ENCODE measurements around the gene PROM1. TPM values are rescaled to one million over a fixed set of nuclear protein-coding genes. Genes with fewer than 3 reads are reported as not detected.

PROM1 gene
- total RNA-seq, 1 experiment from 2014 or later: 17.7 TPM

DNA sequence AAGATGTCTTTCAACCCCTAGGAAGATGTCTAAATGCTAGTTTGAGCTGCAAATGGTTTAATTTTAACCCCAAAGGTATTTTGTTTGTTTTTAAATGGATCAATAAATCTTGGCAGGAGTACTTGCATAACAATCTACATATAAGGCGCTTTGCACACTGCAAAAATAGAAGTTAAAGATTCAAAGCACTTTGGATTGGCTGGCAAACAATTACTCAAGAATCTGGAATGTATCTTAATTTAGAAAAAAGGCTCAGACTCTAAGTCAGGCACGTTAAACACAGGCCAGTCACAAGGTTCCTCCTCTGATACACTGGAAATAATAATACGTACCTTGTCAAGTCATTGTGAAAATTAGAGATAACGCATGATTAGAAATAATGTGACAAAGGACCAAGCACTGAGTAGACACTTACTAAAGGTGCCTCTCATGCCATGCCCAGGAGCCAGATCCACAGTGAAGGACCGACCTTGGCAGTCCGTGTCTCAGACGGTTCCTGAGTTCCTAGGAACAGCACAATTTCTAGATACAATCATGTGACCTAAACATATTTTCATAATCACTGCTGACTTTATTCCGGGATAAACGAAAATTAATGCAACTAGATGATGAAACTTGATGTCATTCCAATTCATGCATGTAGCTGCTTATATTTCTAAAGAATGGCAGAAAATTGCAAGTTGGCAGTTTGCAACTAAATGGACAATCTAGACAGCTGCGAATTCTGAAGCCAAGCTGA lies 49.6 kb downstream of the PROM1 start:
- Histone ChIP-seq H4K20me1 (ENCODE audit: insufficient read depth) (no peaks in the 10 kb centered on the region), H2AFZ (ENCODE audit: low read depth, low read length, poor library complexity, severe bottlenecking) (no peak overlapping the region), H3K36me3 (ENCODE audit: control insufficient read depth in 1 of 2, insufficient read depth in 2 of 2, low read length in 2 of 2) (no peaks in the 10 kb centered on the region), H3K27me3 (ENCODE audit: insufficient read depth, low read length) (no peaks in the 10 kb centered on the region), H3K9me2 (ENCODE audit: insufficient read depth) (no peaks in the 10 kb centered on the region), H3K27ac (ENCODE audit: low read depth, low read length) (no peak overlapping the region), H3K4me3 (replicated peaks in 1 of 2; ENCODE audit: low read depth in 1 of 2, low read length in 2 of 2) (no peak overlapping the region), H3K4me1 (ENCODE audit: control insufficient read depth in 1 of 2, insufficient read depth in 2 of 2, low read length in 2 of 2) (0 out of 4 replicates have a peak, but pooled peaks cover 0 to 2% of the 10 kb centered on the region in 2 experiments), H3K4me2 (ENCODE audit: low read length) (no peak overlapping the region), H3K9ac (ENCODE audit: low read length) (no peak overlapping the region), H3K9me3 (ENCODE audit: control insufficient read depth in 1 of 2, insufficient read depth in 1 of 2, low read depth in 1 of 2, low read length in 2 of 2) (no peaks in the 10 kb centered on the region), H3K79me2 (ENCODE audit: insufficient read depth, low read length) (no peaks in the 10 kb centered on the region)
- ATAC-seq: no peak
- intact Hi-C loops (cut with micrococcal nuclease): no loop called here
- BruUV-seq (replicated peaks): no TSS peak
- RAD21 ChIA-PET (ENCODE audit: low non-redundant PET in 1 of 2, low total read pairs in 2 of 2, uncharacterized antibody in 2 of 2, unreplicated experiment in 2 of 2): no interaction called here
- CTCF ChIA-PET: no interaction called here
- no peak for TF ChIP-seq ZNF274 (IDR thresholded peaks at IDR 0.05; ENCODE audit: low read depth, low read length)
- no peak for TF ChIP-seq ZFX (IDR thresholded peaks at IDR 0.05)
- TF ChIP-seq POLR2AphosphoS5 (IDR thresholded peaks at IDR 0.05; ENCODE audit: low read depth, low read length): no peak
- no peak for TF ChIP-seq SP1 (IDR thresholded peaks at IDR 0.05; ENCODE audit: low read depth)
- no peak for TF ChIP-seq RAD21 (IDR thresholded peaks at IDR 0.05; ENCODE audit: low read depth)
- POLR2A ChIA-PET: no interaction called here
- no peak for DNase-seq (ENCODE audit: low read depth, low spot score)

DNA sequence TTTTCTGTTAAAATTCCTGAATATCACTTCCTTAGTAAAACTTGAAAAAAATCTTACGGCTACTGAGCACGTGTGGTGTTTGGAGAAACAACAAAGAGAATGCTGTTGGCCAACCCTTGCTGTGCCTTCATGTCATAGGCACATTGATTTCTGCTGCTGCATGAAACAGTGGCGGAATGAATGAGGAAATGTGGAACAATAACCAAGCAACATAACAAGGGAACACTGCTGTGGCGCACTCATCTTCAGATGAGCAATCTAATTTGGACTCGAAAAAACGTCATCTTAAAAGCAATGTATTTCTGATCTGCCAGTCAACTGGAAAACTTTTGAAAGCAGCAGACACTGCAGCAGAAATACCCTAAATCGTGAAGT lies 51.4 kb downstream of the PROM1 start:
- no peak overlapping the region for H3K4me3 ChIP-seq (replicated peaks in 1 of 2; ENCODE audit: low read depth in 1 of 2, low read length in 2 of 2)
- intact Hi-C loops (cut with micrococcal nuclease): no loop called here
- TF ChIP-seq CTCF (IDR thresholded peaks at IDR 0.05 in 2 of 3, conservative IDR thresholded peaks at IDR 0.05 in 1 of 3; ENCODE audit: borderline replicate concordance in 1 of 3, insufficient read depth in 1 of 3, low read depth in 2 of 3, low read length in 2 of 3): no peak
- no peak for TF ChIP-seq CBX3 (IDR thresholded peaks at IDR 0.05; ENCODE audit: low read depth)
- no peak for TF ChIP-seq SRF (IDR thresholded peaks at IDR 0.05; ENCODE audit: low read depth)
- TF ChIP-seq EZH2phosphoT487 (IDR thresholded peaks at IDR 0.05; ENCODE audit: borderline replicate concordance): no peak
- no peak for TF ChIP-seq POLR2A (IDR thresholded peaks at IDR 0.05; ENCODE audit: borderline replicate concordance, extremely low read depth, insufficient read depth, insufficient read length)
- TF ChIP-seq ZFX (IDR thresholded peaks at IDR 0.05): no peak
- TF ChIP-seq CEBPB (IDR thresholded peaks at IDR 0.05; ENCODE audit: low read depth): no peak
- no peak for TF ChIP-seq EZH2 (IDR thresholded peaks at IDR 0.05)
- TF ChIP-seq ELF1 (IDR thresholded peaks at IDR 0.05; ENCODE audit: borderline replicate concordance, low read depth): no peak
- TF ChIP-seq SIN3A (IDR thresholded peaks at IDR 0.05; ENCODE audit: low read depth): no peak
- no peak for TF ChIP-seq POLR2AphosphoS5 (IDR thresholded peaks at IDR 0.05; ENCODE audit: low read depth, low read length)
- TF ChIP-seq EGR1 (IDR thresholded peaks at IDR 0.05; ENCODE audit: low read depth): no peak
- TF ChIP-seq JUND (IDR thresholded peaks at IDR 0.05): no peak
- TF ChIP-seq SP1 (IDR thresholded peaks at IDR 0.05; ENCODE audit: low read depth): no peak
- TF ChIP-seq, protein P1, sequence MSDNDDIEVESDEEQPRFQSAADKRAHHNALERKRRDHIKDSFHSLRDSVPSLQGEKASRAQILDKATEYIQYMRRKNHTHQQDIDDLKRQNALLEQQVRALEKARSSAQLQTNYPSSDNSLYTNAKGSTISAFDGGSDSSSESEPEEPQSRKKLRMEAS (IDR thresholded peaks at IDR 0.05): no peak

More for the DNA sequence above, 51.4 kb downstream of the PROM1 start:
- Histone ChIP-seq H3K4me1 (ENCODE audit: control insufficient read depth in 1 of 2, insufficient read depth in 2 of 2, low read length in 2 of 2) (0 out of 4 replicates have a peak, but pooled peaks cover 0 to 2% of the 10 kb centered on the region in 2 experiments), H3K4me2 (ENCODE audit: low read length) (no peak overlapping the region), H3K27me3 (ENCODE audit: insufficient read depth, low read length) (no peaks in the 10 kb centered on the region), H3K9me2 (ENCODE audit: insufficient read depth) (no peaks in the 10 kb centered on the region), H3K27ac (ENCODE audit: low read depth, low read length) (no peak overlapping the region), H4K20me1 (ENCODE audit: insufficient read depth) (no peaks in the 10 kb centered on the region), H3K9me3 (ENCODE audit: control insufficient read depth in 1 of 2, insufficient read depth in 1 of 2, low read depth in 1 of 2, low read length in 2 of 2) (no peaks in the 10 kb centered on the region), H2AFZ (ENCODE audit: low read depth, low read length, poor library complexity, severe bottlenecking) (no peak overlapping the region), H3K79me2 (ENCODE audit: insufficient read depth, low read length) (no peaks in the 10 kb centered on the region), H3K9ac (ENCODE audit: low read length) (no peak overlapping the region), H3K36me3 (ENCODE audit: control insufficient read depth in 1 of 2, insufficient read depth in 2 of 2, low read length in 2 of 2) (no peaks in the 10 kb centered on the region)
- DNase-seq (ENCODE audit: low read depth, low spot score) (no peak), ATAC-seq (no peak)
- ChIA-PET POLR2A (no interaction called here), CTCF (no interaction called here), RAD21 (ENCODE audit: low non-redundant PET in 1 of 2, low total read pairs in 2 of 2, uncharacterized antibody in 2 of 2, unreplicated experiment in 2 of 2) (no interaction called here)
- BruUV-seq (replicated peaks): no TSS peak

Measured in HCT116 (cell line).